GM10847 (cell line): ENCODE measurements around the gene HDAC4.

Experiments used
- POLR2A ChIP-seq: IDR thresholded peaks from 2 replicates; pipeline ENCODE4 v1.6.1; 2011; ENCODE audit not compliant: insufficient read length; ENCODE audit errors: extremely low read depth

The HDAC4 gene

GRCh38 chr2:239211396-239212094 lies 189.3 kb downstream of the HDAC4 start:
- TF ChIP-seq POLR2A: no peak

GRCh38 chr2:239209783-239210182 lies 191.0 kb downstream of the HDAC4 start:
- no peak for TF ChIP-seq POLR2A

DNA sequence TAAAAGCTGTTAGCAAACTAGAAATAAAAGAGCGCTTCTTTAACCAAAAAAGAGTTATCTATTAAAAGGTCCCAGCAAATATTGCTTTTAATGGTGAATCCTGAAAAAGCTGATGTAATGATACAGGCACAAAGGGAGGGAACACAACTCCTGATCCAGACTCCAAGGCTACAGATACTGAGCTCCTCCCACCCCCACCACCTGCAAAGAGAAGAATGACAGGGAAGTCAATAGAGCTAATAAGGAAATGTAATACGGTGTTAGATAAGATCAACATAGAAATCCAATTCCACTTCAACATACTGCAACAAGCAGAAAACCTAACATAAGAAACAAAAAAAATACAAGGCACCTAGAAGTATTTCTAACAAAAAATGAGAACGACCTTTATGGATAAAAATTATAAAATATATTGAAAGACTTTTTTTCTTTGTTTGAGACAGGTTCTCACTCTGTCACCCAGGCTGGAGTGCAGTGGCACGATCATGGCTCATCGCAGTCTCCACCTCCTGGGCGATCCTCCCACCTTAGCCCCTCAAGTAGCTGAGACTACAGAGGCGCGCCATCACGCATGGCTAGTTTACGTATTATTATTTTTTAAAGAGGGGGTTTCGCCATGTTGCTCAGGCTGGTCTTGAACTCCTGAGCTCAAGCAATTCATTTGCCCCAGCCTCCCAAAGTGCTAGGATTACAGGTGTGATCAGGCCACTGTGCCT lies 192.2 kb downstream of the HDAC4 start:
- no peak for TF ChIP-seq POLR2A

- TF ChIP-seq POLR2A: no peak
These were observed 194.0 kb downstream of the HDAC4 start for GRCh38 chr2:239206851-239207250.

DNA sequence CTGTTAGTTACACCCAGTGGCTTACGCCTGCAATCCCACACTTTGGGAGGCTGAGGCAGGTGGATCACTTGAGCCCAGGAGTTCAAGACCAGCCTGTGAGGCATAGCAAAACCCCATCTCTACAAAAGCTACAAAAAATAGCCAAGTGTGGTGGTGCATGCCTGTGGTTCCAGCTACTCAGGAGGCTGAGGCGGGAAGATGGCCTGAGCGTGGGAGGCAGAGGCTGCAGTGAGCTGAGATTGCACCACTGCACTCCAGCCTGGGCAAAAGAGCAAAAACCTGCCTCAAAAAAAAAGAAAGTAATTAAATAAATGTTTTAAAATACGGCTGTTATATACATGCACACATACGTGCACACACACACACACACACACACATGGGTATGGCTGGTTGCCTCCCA lies 194.8 kb downstream of the HDAC4 start:
- TF ChIP-seq POLR2A: no peak

DNA sequence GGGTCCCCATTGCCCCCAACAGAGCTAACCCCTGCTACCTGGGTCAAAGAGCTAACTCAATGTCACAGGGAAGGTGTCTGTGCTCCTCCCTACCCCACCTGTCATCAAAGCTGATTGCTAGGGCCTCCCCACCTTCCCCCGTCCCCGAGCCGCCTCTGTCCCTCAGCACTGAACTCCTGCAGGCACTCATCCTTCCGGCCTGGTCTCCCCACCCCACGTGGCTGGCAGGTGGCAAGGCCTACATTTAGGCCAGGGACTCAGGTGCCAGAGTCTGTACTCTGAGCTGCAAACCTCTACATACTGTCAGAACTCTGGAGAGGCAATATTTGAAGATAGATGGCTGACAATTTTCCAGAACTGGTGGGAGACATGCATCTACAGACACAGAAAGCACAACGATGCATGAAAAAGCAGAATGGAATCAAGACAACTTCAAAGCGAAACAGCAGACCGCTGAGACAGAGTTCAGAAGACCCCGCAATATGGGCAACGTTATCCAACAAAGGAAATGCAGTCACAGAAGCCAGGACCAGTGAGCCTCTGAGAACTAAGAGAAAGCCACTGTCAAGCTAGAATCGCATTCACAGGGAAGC lies 195.8 kb downstream of the HDAC4 start:
- TF ChIP-seq POLR2A: no peak

GRCh38 chr2:239204136-239204875 lies 196.5 kb downstream of the HDAC4 start:
- no peak for TF ChIP-seq POLR2A

GRCh38 chr2:239203443-239204135 lies 197.2 kb downstream of the HDAC4 start:
- no peak for TF ChIP-seq POLR2A

- TF ChIP-seq POLR2A: no peak
These were observed 198.0 kb downstream of the HDAC4 start for GRCh38 chr2:239202836-239203235.

GRCh38 chr2:239202343-239202742 lies 198.5 kb downstream of the HDAC4 start:
- no peak for TF ChIP-seq POLR2A

- no peak for TF ChIP-seq POLR2A
These were observed 198.9 kb downstream of the HDAC4 start for GRCh38 chr2:239201884-239202283.

GRCh38 chr2:239201531-239201876 lies 199.3 kb downstream of the HDAC4 start:
- TF ChIP-seq POLR2A: no peak

DNA sequence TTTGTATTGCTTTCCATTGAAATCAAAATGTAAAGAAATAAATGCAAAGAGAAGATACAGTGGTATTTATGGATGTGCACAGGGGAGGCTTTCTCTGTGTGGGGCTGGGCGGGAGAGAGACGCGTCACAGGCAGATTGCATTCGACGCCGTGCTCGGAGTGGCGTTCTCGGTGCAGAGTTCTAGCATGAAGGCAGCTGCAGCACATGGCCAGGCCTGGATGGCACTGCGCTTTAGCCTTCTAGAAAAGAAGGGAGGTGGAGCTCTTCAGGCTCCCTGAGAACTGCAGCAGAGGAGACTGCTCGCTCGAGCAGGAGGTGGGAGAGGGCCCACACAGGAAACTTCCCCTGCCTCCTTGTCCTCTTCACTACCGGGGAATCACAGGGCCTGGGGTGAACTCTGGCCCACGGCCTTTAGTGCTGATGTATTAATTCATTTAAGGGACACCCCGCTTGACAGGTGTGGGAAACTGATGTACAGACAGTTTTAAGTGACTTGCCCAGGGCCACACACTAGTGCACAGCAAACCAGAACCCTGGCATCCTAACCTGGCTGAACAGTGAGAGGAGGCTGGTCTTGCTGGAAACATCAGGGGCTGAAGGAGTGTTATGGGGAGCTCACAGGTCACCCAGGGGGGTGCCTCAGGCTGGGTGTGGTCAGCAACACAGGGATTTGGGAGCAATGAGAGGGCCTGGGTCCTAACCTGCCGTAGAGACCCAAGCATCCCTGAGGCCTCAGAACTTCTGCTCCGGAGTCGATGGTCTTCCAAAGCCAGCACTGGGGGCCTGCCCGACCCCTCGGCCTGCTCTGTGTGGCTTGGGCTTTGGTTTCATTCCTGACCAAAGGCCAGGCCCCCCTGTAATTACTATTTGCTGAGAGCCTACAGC lies 199.9 kb downstream of the HDAC4 start:
- TF ChIP-seq POLR2A: no peak
